GM12874 (cell line): Measurements from ENCODE around the gene NCK2.

Experiments used
- CTCF ChIP-seq: IDR thresholded peaks from 2 replicates; pipeline ENCODE4 v1.5.1; 2011; ENCODE audit warnings: low read depth, mild to moderate bottlenecking, control low read depth, low read length, moderate library complexity; ENCODE audit not compliant: insufficient read depth

Gene NCK2

GRCh38 chr2:105712981-105713596, 31.6 kb upstream of the NCK2 start:
- TF ChIP-seq CTCF, result no peak

GRCh38 chr2:105714141-105714540, 30.6 kb upstream of the NCK2 start:
- no peak for TF ChIP-seq CTCF

GRCh38 chr2:105718846-105719481, 25.7 kb upstream of the NCK2 start:
- TF ChIP-seq CTCF, result no peak

- TF ChIP-seq CTCF, result no peak
These were observed 22.7 kb upstream of the NCK2 start for GRCh38 chr2:105721991-105722511.

- no peak for TF ChIP-seq CTCF
These were observed 21.9 kb upstream of the NCK2 start for GRCh38 chr2:105722726-105723297.

GRCh38 chr2:105723431-105723830, 21.3 kb upstream of the NCK2 start:
- TF ChIP-seq CTCF, result no peak

- TF ChIP-seq CTCF, result no peak
These were observed 19.3 kb upstream of the NCK2 start for GRCh38 chr2:105725388-105725787.
